ENCODE results near the gene MALRD1.

MALRD1 gene

DNA sequence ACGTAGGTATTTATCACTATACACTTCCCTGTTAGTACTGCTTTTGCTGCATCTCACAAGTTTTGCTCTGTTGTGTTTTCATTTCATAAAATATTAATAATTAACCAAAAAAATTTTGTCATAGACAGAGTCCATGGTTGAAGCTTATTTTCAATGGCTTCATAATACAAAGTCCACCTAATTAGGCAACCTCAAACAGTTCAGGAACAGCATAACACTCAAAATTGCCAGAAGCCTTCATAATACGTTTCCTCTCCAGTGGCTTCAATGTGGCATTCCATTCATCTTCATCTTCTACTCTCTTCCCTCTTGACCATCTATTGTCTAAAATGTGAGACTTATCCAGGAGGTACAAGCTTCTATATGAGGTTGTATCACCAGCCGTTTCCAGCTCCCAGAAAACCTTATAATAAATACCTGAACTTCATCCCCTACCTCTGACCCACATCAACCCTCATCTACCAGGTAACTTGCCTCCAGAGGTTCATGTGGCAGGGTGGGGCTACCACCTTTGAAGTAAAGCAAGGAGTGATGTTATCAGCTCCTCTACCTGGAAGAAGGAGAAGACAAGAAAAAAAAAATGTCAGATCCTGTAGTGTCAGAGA, 337.3 kb downstream of the MALRD1 start:
- DNase-seq: no peak

DNA sequence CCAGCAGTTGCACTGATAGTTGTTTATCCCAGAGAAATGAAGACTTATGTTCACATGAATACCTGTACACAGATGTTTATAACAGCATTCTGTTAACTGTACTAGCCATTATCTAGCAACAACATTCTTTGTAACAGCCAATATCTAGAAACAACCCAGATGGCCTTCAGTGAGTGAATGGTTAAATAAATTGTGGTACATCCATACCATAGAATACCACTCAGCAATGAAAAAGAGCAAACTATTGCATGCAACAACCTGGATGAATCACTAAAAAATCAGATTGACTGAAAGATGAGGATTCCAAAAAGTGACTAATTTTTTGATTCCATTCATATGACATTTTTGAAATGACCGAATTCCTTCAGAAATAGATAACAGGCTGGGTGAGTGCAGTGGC, 360.3 kb downstream of the MALRD1 start:
- DNase-seq: no peak

DNA sequence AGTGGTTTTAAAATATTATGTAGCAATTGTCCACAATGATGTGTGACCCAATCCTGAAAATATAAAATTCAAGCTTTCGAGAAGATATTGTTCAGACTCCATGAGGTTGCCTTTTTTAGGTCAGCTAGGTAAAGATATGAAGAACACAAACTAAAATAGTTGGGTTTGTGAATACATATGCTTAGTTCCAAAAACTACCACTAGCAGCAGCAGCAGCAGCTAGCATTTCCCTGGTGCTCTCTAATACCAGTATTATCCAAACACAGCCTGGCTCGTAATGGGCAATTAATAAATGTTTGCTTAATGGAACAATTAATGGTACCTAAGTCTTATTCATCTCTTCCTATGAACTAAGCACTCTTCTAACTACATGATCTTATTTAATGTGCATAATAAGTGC, 362.5 kb downstream of the MALRD1 start:
- DNase-seq: no peak

DNA sequence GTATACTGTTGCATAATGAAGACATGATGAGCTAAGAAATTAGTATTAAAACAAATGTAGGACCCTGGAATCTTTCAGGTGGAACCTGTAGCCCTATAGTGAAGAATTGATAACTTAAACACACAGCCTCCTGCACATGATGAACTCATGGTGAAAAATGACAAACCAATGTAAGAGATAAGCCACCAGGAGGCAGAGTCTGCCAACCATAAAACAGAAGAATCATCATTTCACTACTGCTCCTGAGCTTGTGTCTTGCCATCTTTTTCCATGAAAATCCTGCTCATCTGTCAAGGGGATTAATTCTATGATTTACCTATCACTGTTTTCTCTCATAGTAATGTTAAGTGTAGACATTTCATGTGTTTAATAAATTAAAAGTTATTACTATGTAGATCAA, 363.9 kb downstream of the MALRD1 start:
- DNase-seq: no peak

DNA sequence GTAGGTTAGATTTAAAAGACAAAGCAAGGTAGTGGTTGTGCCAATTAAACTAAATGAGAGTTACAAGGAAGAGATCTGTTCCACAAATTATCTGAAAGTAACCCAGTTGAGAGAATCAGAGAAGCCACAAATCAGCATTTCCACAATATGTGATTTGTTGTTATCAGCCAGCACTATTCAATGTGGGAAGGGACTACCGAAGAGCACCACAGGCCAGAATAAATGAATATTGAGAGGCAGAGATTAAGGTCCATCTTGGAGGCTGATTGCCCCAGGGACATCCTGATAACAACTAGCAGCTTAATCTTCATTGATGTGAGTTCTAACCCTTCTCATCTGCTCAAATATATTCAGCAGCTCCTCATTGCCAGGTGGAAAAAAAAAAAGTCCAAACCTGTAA, 367.6 kb downstream of the MALRD1 start:
- no peak for DNase-seq

DNA sequence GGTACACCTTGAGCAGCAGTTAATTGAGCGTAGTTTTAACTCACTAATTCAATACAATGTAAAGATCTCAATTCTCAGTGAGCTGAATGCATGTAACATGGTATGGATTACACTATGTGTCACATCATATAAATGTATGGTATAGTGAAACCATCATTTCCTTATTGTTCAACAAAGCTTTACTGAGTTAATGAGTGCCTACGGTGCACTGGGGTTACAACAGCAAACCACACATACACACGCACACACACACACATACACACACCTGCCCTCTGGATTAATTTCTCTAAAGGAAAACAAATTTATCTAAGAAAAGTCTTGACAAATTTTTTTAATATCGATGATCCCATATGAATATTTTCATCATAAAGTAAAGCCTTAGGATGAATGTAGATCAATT, 369.1 kb downstream of the MALRD1 start:
- no peak for DNase-seq

DNA sequence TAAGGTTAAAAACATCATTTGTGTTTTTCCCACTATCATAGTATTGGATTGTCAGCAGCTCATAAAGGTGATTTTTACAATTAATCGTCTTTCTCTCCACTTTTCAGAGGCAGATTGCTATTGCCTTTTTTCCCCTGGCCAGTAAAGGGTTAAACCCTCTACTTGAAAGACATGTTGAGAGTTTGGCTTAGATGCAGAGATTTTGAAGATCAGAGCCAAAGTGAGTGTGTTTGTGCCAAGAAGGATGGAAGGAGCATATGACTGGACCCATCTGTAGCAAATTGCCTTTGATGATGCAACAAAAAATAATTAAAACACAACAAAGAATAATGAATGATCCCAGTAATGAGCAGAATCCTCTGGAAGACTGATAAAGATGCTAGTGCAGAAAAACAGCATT, 373.1 kb downstream of the MALRD1 start:
- DNase-seq: no peak

DNA sequence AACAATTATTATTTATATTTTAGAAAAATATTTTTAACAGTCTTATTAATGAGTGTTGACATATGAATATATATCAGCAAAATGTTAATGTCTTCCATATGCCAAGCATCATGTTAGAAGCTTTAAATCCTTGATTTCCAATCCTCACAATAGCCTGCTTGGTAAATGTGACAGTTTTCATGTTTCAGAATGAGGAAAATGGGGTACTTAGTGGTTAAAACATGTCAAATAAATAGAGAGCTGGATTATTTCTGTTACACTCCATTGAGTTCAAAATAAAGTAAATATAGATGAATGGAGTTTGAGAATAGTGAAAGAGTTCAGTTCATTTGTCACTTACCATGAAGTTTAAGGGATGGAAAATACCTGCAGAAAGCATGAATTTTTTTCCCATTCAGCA, 377.4 kb downstream of the MALRD1 start:
- no peak for DNase-seq

DNA sequence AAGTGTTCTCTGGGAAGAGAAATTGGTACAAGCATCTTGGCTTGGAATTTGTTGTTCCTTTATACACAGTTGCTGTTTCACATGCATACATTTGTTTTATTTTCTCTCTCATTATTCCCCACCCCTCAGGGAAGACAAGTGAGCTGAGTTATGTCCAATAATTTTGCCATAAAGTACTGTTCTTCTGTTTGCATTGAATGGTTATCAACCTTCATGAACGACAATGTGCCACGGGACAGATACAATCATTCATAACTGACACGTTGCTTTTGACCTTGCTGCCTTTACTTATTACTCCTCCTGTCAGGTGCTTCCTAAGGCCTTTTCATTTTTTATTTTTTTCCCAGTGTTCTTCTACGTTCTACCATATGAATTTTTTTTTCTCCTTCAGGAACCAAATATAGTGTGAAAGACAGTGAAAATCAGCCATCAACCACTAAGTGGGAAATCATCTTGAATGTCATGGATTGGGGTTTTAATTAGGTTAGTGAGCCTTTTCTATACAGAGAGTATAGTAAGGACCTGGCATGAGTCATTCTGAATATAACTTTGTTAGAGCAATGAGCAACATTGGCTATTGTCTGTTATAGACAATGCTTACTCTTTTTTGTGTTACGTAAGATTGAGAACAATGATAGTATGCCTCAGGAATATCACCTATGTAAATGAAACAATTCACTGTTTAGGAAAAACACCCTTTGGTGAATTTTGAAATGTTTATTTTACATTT, 383.2 kb downstream of the MALRD1 start:
- DNase-seq: no peak

DNA sequence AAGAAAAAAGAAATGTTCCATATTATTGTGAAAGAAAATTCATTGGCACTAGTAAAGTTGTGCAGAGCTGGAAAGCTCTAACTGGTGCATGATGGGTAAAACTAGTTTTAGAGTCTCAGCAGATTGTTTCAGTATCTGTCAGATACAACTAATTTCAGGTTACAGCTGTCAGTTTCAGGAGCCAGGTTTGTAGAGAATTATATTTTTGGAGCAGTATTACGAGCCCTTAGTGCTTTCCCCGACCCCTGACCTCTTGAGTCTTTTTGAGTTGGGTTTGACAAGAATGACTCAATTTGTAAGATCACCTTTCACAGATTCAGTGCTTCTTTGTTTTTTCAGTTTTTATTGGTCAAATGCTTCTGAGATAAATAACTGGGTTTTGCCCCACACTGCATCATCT, 401.3 kb downstream of the MALRD1 start:
- DNase-seq: no peak

DNA sequence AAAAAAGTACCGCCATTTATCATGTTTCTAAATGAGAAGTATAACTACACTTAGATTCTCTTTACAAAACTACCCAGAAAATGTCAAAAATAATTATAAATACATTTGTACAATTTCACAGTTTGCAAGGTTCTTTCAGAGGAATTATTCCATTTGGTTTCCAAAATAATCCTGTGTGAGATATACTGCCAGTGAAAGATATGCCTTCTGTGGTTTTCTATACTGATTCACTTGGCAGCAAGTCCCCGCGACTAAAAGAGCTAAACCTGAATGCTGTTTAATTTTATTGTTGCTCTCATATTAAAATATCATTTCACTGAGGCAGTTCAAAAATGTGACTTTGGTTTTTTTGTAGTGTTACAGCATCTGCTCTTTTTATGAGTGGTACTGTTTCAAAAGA, 402.8 kb downstream of the MALRD1 start:
- DNase-seq: no peak

DNA sequence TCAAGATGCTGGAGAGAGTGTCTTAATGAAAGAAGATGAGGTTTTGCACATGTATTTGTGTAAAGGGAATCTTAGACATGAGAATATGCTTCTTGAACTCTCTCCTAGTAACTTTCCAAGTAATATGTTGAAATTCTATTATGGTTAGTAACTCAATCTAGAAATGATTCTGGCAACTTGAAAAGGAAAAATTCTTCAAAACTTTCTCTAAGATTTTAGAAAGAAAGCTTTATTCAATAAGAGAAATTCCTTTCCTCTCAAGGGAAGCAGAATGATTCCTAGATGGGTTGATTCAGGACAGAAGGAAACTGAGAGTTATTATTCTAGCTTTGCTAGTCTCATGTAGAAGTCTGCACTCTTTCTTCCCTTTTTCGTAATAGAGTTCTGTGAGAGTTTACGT, 403.3 kb downstream of the MALRD1 start:
- DNase-seq: no peak

DNA sequence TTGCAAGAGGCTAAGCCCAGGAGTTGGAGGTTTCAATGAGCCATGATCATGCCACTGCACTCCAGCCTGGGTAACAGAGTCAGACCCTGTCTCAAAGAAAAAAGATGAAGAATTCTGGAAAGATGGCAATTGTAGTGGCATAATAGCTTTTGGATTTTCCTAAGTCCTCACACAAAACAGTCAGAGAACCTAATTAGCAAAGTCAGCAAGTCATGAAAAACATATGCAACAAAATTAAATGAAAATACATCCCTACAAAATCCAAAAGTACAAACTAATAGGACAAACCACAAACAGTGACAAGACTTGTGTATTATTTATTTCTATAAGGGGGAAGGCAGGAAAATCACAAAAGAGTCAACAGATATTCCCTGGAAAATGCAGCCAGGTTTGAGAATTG, 405.4 kb downstream of the MALRD1 start:
- DNase-seq: no peak

DNA sequence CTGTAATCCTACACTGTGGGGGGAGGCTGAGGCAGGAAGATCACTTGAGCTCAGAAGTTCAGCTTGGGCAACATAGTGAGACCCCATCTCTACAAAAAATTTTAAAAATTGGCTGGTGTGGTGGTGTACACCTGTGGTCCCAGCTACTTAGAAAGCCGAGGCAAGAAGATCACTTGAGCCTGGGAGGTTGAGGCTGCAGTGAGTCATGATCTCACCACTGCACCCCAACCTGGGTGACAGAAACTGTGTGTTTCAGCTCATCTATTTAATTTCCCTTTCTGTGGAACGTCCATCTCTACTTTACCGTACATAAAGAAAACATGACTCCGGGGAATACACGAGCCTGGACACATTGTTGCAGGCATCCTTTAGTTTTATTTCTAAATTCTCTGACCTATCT, 413.0 kb downstream of the MALRD1 start:
- DNase-seq: no peak

DNA sequence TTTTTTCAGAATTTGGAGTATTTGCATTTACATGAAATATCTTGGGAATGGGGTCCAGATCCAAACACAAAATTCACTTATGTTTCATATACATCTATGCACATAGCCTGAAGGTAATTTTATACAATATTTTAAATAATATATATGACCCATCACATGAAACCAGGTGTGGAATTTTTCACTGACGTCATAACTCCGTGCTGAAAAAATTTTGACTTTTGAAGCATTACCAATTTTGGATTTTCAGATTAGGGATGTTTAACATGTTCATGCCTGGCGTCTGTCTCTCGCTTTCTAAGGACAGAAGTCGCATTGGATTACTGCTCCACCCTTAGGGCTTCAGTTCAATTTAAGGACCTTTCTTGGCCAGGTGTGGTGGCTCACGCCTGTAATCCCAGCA, 418.1 kb downstream of the MALRD1 start:
- no peak for DNase-seq

DNA sequence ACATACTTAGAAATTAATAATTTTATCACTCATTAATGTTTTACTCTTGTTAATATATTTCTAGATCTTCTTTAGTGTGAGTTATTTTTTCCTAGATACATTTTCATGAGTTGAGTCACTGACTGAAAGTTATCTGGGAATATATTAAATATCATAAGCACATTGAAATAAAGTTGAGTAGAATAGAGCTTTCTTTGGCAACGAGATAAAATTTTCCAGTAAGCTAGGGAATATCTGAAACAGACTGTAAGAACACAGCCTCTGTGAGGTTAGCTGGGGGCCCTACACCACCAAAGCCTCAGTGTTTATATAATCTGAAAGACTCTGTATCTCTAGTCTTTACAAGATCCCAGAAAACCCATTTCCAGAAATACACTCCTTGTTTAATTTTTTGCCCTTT, 419.8 kb downstream of the MALRD1 start:
- DNase-seq: no peak

DNA sequence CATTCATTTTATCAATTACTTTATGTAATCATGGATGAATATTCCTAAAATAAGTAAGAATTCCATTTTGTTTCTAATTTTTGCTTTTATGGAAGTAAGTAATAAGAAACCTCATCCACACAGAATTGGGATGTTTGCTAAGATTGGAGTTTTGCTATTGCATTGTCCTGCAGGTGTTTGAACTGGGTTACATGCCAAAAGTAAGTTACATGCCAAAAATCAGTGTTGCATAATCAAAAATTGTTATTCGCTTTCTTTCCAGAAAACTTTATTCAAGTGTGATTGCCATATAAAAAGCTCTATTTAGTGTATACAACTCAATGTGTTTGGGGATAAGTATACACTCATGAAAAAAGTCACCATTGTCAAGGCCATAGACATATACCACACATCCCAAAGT, 420.9 kb downstream of the MALRD1 start:
- DNase-seq: no peak

DNA sequence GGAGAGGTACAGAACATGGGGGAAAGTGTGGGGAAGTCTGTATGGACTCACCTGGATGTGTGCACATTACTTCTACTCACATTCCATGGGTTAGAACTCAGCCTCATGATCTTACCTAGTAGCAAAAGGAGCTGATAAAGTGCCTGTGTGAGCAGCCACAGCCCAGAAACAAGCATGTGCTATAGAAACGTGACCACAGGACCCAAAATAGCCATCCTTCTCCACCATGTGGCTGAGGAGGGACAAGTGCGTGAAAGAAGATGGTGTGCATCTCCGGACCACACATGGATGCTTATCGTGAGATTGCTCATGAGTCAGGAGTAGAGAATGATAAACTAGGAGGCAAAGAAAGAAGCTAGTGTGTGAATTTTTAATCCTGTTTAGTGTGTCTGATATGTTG, 431.3 kb downstream of the MALRD1 start:
- no peak for DNase-seq

DNA sequence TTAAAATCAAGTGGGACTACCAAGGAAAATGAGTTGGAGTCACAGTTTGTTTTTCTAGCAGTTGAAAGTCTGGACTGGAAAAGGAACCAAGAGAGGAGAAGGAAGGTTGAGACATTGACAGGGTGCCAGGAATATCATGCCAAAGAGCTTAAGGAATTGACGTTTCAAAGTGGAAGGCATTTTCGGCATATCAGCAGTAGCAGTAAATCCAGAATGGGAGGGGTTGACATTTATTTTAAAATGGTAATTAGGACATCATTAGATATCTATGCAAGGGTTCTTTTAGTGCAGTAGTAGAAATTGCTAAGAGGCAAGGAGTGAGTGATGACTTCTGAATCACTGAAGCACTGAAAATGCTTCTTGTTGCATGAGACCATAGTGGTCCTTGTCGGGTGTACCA, 431.8 kb downstream of the MALRD1 start:
- no peak for DNase-seq

DNA sequence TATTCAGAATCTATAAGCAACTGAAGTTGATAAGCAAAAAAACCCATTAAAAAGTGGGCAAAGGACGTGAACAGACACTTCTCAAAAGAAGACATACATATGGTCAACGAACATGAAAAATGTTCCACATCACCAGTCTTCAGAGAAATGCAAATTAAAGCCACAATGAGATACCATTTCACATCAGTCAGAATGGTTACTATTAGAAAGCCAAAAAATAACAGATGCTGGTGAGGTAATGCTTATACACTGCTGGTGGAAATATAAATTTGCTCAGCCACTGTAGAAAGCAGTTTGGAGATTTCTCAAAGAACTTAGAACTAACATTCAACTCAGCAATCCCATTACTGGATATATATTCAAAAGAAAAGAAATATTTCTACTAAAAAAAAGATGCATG, 434.8 kb downstream of the MALRD1 start:
- no peak for DNase-seq

DNA sequence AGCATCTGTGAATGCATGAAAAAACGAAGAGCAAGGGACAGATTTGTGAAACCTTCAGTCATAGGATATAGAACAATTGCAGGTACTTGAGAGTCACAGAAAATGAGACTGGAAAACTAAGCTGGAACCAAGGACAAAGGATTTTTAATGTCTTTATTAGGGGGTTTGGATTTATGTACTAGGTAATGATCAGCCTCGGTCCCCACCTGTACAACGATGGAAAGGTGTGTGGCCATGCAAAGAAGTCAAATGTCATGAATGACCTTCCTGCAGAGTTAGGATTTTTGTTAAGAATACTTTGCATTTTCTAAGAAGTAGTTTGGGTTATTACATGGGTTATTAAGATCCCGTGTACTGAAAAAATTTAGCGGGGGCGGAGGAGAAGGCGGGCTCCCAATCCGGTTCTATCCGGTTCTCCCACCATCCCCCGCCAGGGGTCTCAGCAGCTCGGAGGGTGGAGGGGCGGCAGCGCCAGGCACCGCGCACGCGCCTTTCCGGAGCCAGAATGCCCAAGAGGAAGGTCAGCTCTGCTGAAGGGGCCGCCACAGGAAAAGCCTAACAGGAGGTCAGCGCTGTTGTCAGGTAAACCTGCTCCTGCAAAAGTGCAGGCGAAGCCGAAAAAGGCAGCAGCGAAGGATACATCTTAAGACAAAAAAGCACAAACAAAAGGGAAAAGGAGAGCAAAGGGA, 440.1 kb downstream of the MALRD1 start:
- no peak for DNase-seq

DNA sequence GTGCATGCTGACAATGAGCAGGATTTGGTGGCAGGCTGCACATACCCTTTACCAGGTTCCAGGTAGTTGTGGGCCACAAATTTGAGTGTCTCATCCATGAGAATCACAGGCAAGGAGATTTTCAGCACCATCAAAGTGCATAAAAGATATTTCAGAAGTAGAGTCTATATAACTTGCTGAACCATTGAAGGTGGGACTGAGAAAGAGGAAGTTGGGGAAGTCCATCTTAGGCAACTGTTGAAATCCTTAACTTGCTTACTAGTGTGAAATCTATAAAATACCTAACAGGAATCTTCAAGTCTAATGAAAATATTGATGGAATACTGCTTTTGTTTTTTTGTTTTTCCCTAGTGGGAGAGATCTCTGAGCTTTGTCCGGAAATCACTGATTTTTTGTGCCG, 442.6 kb downstream of the MALRD1 start:
- no peak for DNase-seq

DNA sequence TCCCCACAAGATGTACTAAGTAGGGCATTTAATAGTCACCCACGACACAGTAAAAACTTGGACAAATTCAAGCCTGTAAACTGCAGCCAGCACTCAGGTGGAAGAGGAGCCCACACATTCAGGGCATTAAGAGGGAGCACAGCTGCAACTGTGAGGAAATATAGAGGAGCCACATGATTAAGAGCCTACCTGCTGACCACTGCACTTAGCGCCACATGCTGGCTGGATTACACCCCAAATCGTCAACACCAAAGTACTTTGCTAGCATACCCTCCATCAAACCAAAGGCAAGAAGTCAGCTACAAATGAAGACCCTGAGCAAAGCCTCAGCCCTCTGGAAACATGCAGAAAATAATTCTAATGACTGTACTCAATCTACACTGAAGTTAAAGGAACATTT, 445.3 kb downstream of the MALRD1 start:
- no peak for DNase-seq

DNA sequence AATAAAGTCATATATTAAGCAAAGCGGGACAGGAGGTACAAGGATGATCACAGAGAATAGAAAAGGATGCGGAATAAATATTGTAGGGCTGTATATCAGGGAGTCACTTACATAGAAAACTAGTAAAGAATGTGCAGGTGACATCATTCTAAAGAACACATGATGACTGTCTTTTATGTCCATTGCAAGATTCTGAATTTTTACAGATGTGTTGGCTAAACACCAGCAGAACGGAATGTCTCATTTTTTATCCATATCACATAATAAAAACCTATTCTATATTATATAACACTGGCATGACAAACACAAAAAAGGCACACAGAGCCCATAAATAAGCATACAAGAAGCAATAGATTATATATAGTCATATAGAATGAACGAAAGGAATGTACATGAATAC, 448.4 kb downstream of the MALRD1 start:
- DNase-seq: no peak

Measured in COR-L47 (cell line).